Motor neuron (in vitro differentiated cells): ENCODE measurements around the gene AQP7. TPM values are rescaled to one million over a fixed set of nuclear protein-coding genes. Genes with fewer than 3 reads are reported as not detected.
"Not testable (repeated sequence)": the region's sequence is repeated elsewhere in the genome, so short reads cannot be mapped to it uniquely, and the experiment has no call there.

ENCODE experiments used
- ATAC-seq, 8 experiments: fragments of 200-7000 bp; cut with Tn5 transposase; replicated peaks in 6 of 8; 2 replicates each; pipeline ENCODE4 v1.8.0; 2021; ENCODE audit warnings: mild to moderate bottlenecking in 8 of 8, moderate library complexity in 8 of 8
- H3K27ac ChIP-seq, 2 donors: fragments of 250-450 bp; sonication (Bioruptor Pico); 2 replicates each; pipeline ENCODE4 v1.9.0; 2021; ENCODE audit warnings: antibody characterized with exemption in 2 of 2, mild to moderate bottlenecking in 2 of 2, moderate library complexity in 1 of 2
- H3K4me1 ChIP-seq, 2 donors: fragments of 250-450 bp; sonication (Bioruptor Pico); replicated peaks in 1 of 2; 2 replicates each; pipeline ENCODE4 v1.6.1; 2021; ENCODE audit warnings: antibody characterized with exemption in 2 of 2, mild to moderate bottlenecking in 2 of 2, moderate library complexity in 1 of 2
- H3K4me3 ChIP-seq, 5 donors: fragments of 250-450 bp; sonication (Bioruptor Pico); 2 replicates each; pipeline ENCODE4 v1.9.0; 2021; ENCODE audit warnings: antibody characterized with exemption in 5 of 5, mild to moderate bottlenecking in 5 of 5, moderate library complexity in 4 of 5
- WGBS, 10 experiments: fragments of 450-650 bp; shearing (Covaris generic); methylation state at CpG; one replicate each; pipeline ENCODE4 v1.0.0; 2022; 5-methylcytosine and 5-hydroxymethylcytosine counted together
- in situ Hi-C, 9 experiments: fragments of 400-800 bp; cut with MboI; loops; one replicate each; pipeline ENCODE4 v1.15.0; 2021; ENCODE audit warnings: low sequenced_read_pairs in 9 of 9, low pct_unique_long_range_greater_than_20kb in 2 of 9; ENCODE audit not compliant: unreplicated experiment in 9 of 9
- total RNA-seq, 8 experiments: library from RNA; unstranded; fragments of 300-600 nt; gene quantifications; 2 replicates each; pipeline versions ENCODE4 v1.2.3 to v1.2.4, GENCODE V29; 2022

The AQP7 gene
- total RNA-seq, 8 experiments from 2014 or later, result 0.22 to 2.8 (median 0.67) TPM; not detected in 1

DNA sequence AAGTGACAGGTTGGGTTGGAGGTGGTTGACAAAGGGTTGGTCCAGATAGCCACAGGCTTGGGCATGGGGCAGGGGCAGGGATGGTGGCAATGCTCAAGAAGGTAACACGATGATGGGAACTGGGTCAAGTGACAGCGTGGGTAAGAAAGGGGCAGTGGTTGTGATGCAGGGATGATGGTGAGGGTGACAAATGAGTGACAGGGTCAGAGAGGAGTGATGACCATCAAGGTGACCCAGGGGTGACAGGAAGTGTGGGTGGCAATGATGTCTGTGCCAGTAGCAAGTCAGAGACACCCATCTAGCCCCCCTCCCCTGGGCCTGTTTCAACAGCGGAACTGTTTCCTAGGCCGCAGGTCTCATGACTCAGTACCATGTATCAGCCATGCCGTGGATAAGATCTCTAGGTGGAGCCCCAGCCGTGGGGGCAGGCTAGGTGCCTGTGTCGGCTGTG is 24.5 kb upstream of the AQP7 start:
- Histone ChIP-seq H3K4me1 (no peaks in the 10 kb centered on the region), H3K4me3 (no peak overlapping the region), H3K27ac (no peak overlapping the region)
- WGBS, 10 experiments, result 60 to 100% (median 93%) methylated on average over 1 to 7 of the region's 7 CpGs; no CpG with 5 or more reads in 2 of the 10 experiments
- ATAC-seq, result no peak
- in situ Hi-C loops, result no loop called here

GRCh38 chr9:33425128-33425533 is 22.8 kb upstream of the AQP7 start:
- Histone ChIP-seq H3K4me3 (no peak overlapping the region), H3K4me1 (no peaks in the 10 kb centered on the region), H3K27ac (no peak overlapping the region)
- peak in 1 of 8 experiments; percentile 32 for ATAC-seq
- 63 to 100% (median 87%) methylated on average over 1 to 4 of the region's 4 CpGs for WGBS, 10 experiments
- in situ Hi-C loops, result no loop called here

DNA sequence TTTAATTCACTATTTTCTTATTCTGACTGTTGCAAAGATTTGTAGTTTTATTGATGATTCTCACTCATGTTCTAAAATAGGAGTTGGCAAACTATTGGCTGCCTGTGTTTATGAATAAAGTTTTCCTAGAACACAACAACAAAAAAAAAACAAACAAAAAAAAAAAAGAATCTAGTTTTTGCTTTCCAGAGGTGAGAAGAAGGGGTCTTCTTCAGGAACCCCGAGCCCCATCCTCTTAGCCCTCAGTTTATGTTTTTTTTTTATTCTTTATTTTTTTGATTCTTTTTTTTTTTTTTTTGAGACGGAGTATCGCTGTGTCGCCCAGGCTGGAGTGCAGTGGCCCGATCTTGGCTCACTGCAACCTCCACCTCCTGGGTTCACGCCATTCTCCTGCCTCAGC is 22.1 kb upstream of the AQP7 start:
- in situ Hi-C loops, H3K27ac ChIP-seq, H3K4me1 ChIP-seq, H3K4me3 ChIP-seq, ATAC-seq: not testable (repeated sequence)
- WGBS, 10 experiments, result 72 to 100% (median 95%) methylated on average over 2 to 6 of the region's 6 CpGs; no CpG with 5 or more reads in 4 of the 10 experiments

GRCh38 chr9:33424043-33424442 is 21.7 kb upstream of the AQP7 start:
- H3K4me3 ChIP-seq, in situ Hi-C loops, ATAC-seq, H3K27ac ChIP-seq, H3K4me1 ChIP-seq: not testable (repeated sequence)
- 80 to 92% methylated on average over 1 to 2 of the region's 7 CpGs; no CpG with 5 or more reads in 8 of the 10 experiments for WGBS, 10 experiments

DNA sequence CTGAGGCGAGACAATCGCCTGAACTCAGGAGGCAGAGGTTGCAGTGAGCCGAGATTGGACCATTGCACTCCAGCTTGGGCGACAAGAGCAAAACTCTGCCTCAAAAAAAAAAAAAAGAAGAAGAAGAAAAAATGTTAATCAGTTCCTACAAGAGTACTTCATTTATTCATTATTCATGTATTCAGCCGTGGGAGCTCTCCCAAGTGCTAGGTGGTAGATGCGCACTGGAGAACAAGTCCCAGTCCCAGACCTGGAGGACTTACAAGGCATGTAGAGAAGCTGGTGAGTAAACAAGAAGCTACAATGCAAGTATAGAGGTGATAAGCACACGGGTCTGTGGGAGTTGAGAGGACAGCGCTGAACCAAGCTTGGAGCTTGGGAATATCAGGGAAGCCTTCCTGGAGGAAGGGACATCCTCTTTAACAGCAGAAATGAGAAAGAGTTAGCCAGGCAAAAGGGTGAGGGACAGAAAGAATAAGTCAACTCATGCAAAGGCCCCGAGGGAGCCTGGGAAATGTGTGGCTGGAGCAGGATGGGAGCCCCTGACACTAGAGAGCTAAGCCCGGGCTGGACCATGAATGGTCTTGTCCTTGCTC is 17.4 kb upstream of the AQP7 start:
- ATAC-seq, result peak in 3 of 8 experiments; percentile 64 to 79 (median 79)
- Histone ChIP-seq H3K27ac (no peak overlapping the region), H3K4me1 (no peaks in the 10 kb centered on the region), H3K4me3 (no peak overlapping the region)
- in situ Hi-C loops, result no loop called here
- WGBS, 10 experiments, result 49 to 96% (median 67%) methylated on average over 1 to 6 of the region's 10 CpGs

- H3K27ac ChIP-seq, result no peak overlapping the region
- 0 to 100% (median 79%) methylated on average over 1 to 4 of the region's 8 CpGs; no CpG with 5 or more reads in 6 of the 10 experiments for WGBS, 10 experiments
Observed at GRCh38 chr9:33418090-33418489, 15.7 kb upstream of the AQP7 start.

GRCh38 chr9:33416996-33417395 is 14.6 kb upstream of the AQP7 start:
- no peaks in the 10 kb centered on the region for H3K4me1 ChIP-seq
- 62% methylated on average over 4 of the region's 5 CpGs; no CpG with 5 or more reads in 9 of the 10 experiments for WGBS, 10 experiments
- no peak overlapping the region for H3K27ac ChIP-seq
- no peak overlapping the region for H3K4me3 ChIP-seq
- in situ Hi-C loops, result no loop called here
- ATAC-seq, result no peak

More at GRCh38 chr9:33418090-33418489, 15.7 kb upstream of the AQP7 start:
- no peak for ATAC-seq
- in situ Hi-C loops, result no loop called here
- no peaks in the 10 kb centered on the region for H3K4me1 ChIP-seq
- no peak overlapping the region for H3K4me3 ChIP-seq

DNA sequence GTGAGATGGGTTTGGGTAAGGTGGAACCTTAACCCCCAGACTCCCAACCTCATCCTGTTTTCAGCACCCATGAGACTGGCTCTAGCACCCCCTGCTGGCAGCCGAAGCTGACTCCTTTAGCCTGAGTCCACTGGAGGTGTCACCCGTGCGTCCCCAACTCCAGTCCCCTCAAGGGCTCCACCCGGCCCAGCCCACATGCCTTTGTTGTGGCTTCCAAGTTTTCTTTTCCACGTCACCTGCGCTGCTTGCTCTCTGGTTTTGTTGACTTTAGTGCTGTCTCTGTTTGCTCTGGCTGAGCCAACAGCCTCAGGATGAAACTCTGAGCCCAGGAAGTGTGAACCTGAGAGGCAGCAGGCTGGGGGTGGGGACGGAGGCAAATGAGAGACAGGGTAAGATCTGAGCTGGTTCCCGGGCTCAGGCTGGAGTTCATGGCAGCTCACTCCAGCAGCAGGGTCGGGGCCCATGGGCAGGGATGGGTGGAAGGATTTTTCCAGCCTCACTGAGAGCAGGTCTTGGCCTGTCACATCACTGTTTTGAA is 13.2 kb upstream of the AQP7 start:
- in situ Hi-C loops, result no loop called here
- Histone ChIP-seq H3K27ac (no peak overlapping the region), H3K4me3 (no peak overlapping the region), H3K4me1 (no peaks in the 10 kb centered on the region)
- peak; percentile 23 to 91 (median 57) for ATAC-seq
- 11 to 71% (median 47%) methylated on average over 1 to 6 of the region's 9 CpGs; no CpG with 5 or more reads in 4 of the 10 experiments for WGBS, 10 experiments

- Histone ChIP-seq H3K27ac (no peak overlapping the region), H3K4me3 (no peak overlapping the region), H3K4me1 (no peaks in the 10 kb centered on the region)
- WGBS, 10 experiments, result 8 to 100% (median 83%) methylated on average over 1 to 6 of the region's 13 CpGs; no CpG with 5 or more reads in 5 of the 10 experiments
- ATAC-seq, result peak in 2 of 8 experiments; percentile 36 to 58
- in situ Hi-C loops, result no loop called here
Observed at GRCh38 chr9:33414889-33415500, 12.6 kb upstream of the AQP7 start.

- Histone ChIP-seq H3K4me1 (no peaks in the 10 kb centered on the region), H3K27ac (no peak overlapping the region), H3K4me3 (no peak overlapping the region)
- 45 to 94% (median 78%) methylated on average over 1 to 3 of the region's 3 CpGs; no CpG with 5 or more reads in 4 of the 10 experiments for WGBS, 10 experiments
- no peak for ATAC-seq
- in situ Hi-C loops, result no loop called here
Observed at GRCh38 chr9:33414268-33414667, 11.9 kb upstream of the AQP7 start.

DNA sequence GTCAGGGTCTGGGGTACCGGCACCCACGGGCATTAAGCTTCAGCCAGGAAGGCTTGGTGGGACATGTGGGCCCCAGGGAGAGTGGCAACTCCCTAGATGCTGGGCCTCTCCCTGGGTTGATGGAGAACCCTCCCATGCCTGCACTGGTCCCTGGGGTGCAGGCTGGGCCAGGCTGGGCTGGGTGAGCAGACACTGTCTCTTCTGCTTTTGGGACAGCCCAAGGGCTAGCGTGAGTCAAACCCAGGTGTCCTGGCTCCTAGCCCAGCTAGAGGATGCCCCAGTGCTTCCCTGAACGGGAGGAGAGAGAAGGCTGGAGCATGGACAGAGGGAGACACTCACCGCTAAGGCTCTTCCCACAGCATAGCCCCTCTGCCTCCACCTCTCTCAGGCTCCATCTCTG is 5.7 kb upstream of the AQP7 start:
- peak in 1 of 8 experiments; percentile 69 for ATAC-seq
- WGBS, 10 experiments, result 40 to 100% methylated on average over 1 of the region's 5 CpGs; no CpG with 5 or more reads in 8 of the 10 experiments
- Histone ChIP-seq H3K4me1 (peaks cover 0 to 5% of the 10 kb centered on the region in 2 donors), H3K27ac (no peak overlapping the region), H3K4me3 (no peak overlapping the region)
- in situ Hi-C loops, result no loop called here

DNA sequence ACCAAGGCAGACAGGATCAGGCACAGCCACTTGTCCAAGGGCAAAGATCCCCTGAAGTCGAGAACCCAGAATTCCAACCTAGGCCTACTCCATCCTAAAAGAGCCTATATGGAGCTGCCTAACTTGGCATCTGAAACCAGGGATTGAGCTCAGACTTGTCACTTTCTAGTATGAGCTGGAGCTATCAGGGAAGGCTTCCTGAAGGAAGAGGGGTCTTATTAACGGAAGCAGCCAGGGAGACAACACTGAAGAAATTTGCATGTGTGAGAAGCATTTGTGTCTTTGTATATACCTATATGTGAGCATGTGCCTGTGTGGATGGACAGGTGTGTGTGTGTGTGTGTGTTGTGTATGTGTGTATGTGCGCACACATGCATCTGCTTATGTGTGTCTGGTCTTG is 4.7 kb upstream of the AQP7 start:
- no peak overlapping the region for H3K27ac ChIP-seq
- WGBS, 10 experiments, result 100% methylated on average over 1 of the region's 3 CpGs; no CpG with 5 or more reads in 8 of the 10 experiments
- in situ Hi-C loops, result no loop called here
- no peak overlapping the region for H3K4me3 ChIP-seq
- ATAC-seq, result no peak
- H3K4me1 ChIP-seq, result peaks cover 0 to 5% of the 10 kb centered on the region in 2 donors

GRCh38 chr9:33404788-33405362 is 2.5 kb upstream of the AQP7 start:
- Histone ChIP-seq H3K4me1 (peaks cover 0 to 5% of the 10 kb centered on the region in 2 donors), H3K4me3 (no peak overlapping the region), H3K27ac (no peak overlapping the region)
- peak in 3 of 8 experiments; percentile 21 to 44 (median 36) for ATAC-seq
- in situ Hi-C loops, result no loop called here
- 17 to 100% (median 75%) methylated on average over 1 to 2 of the region's 4 CpGs; no CpG with 5 or more reads in 5 of the 10 experiments for WGBS, 10 experiments
